H9 (cell line): Measurements from ENCODE around the gene IRF1. TPM values are rescaled to one million over a fixed set of nuclear protein-coding genes. Genes with fewer than 3 reads are reported as not detected.

Experiments
- DNase-seq: peaks from one replicate; pipeline ENCODE4 v3.0.0-alpha.2; 2017
- H2AFZ ChIP-seq: one replicate; pipeline ENCODE4 v1.6.1; 2013; ENCODE audit warnings: mild to moderate bottlenecking, low read length, control low read depth, moderate library complexity
- H2AK5ac ChIP-seq: 2 replicates; pipeline ENCODE4 v1.6.1; 2013; ENCODE audit warnings: low read length, control low read depth, mixed read lengths; ENCODE audit not compliant: insufficient read length
- H2BK120ac ChIP-seq: one replicate; pipeline ENCODE4 v1.6.1; 2013; ENCODE audit warnings: low read depth, mild to moderate bottlenecking, low read length, control low read depth, inconsistent platforms; ENCODE audit not compliant: poor library complexity, severe bottlenecking
- H2BK12ac ChIP-seq: 2 replicates; pipeline ENCODE4 v1.6.1; 2013; ENCODE audit warnings: low read length, control low read depth, mixed read lengths, low read depth; ENCODE audit not compliant: insufficient read length
- H2BK15ac ChIP-seq: 2 replicates; pipeline ENCODE4 v1.6.1; 2013; ENCODE audit warnings: low read depth, low read length, control low read depth
- H2BK20ac ChIP-seq: one replicate; pipeline ENCODE4 v1.6.1; 2013; ENCODE audit warnings: low read depth, mild to moderate bottlenecking, low read length, control low read depth, inconsistent platforms; ENCODE audit not compliant: poor library complexity, severe bottlenecking
- H2BK5ac ChIP-seq: 2 replicates; pipeline ENCODE4 v1.6.1; 2013; ENCODE audit warnings: low read length, control low read depth, mixed read lengths; ENCODE audit not compliant: insufficient read length
- H3K14ac ChIP-seq: 2 replicates; pipeline ENCODE4 v1.6.1; 2013; ENCODE audit warnings: low read length, control low read depth; ENCODE audit not compliant: insufficient read depth
- H3K18ac ChIP-seq: 2 replicates; pipeline ENCODE4 v1.6.1; 2013; ENCODE audit warnings: low read depth, mild to moderate bottlenecking, mixed read lengths, low read length, control low read depth; ENCODE audit not compliant: insufficient read length
- H3K23ac ChIP-seq: 2 replicates; pipeline ENCODE4 v1.6.1; 2013; ENCODE audit warnings: low read length, control low read depth, mixed read lengths, low read depth; ENCODE audit not compliant: insufficient read length
- H3K23me2 ChIP-seq: 2 replicates; pipeline ENCODE4 v1.6.1; 2013; ENCODE audit warnings: low read depth, mild to moderate bottlenecking, mixed read lengths, low read length, control low read depth; ENCODE audit not compliant: insufficient read length, poor library complexity, severe bottlenecking
- H3K27ac ChIP-seq: 2 replicates; pipeline ENCODE4 v1.5.1; 2013; ENCODE audit warnings: low read length, control low read depth, mixed read lengths, low read depth; ENCODE audit not compliant: insufficient read length
- H3K27me3 ChIP-seq: 2 replicates; pipeline ENCODE4 v1.6.1; 2013; ENCODE audit warnings: low read length, control low read depth, inconsistent platforms; ENCODE audit not compliant: insufficient read depth
- H3K4ac ChIP-seq: 2 replicates; pipeline ENCODE4 v1.6.1; 2013; ENCODE audit warnings: low read depth, mild to moderate bottlenecking, control low read depth, inconsistent platforms, low read length, moderate library complexity
- H3K4me1 ChIP-seq: 2 replicates; pipeline ENCODE4 v1.6.1; 2013; ENCODE audit warnings: low read length, control low read depth, inconsistent platforms; ENCODE audit not compliant: insufficient read depth
- H3K4me2 ChIP-seq: 2 replicates; pipeline ENCODE4 v1.6.1; 2013; ENCODE audit warnings: low read length, control low read depth, mixed read lengths; ENCODE audit not compliant: insufficient read length, insufficient read depth
- H3K56ac ChIP-seq: 2 replicates; pipeline ENCODE4 v1.6.1; 2013; ENCODE audit warnings: low read depth, mild to moderate bottlenecking, mixed read lengths, low read length, control low read depth; ENCODE audit not compliant: insufficient read length
- H3K79me1 ChIP-seq: 2 replicates; pipeline ENCODE4 v1.6.1; 2013; ENCODE audit warnings: low read depth, mild to moderate bottlenecking, moderate library complexity, low read length, control low read depth, inconsistent platforms; ENCODE audit not compliant: insufficient read depth, poor library complexity, severe bottlenecking
- H3K79me2 ChIP-seq: 2 replicates; pipeline ENCODE4 v1.6.1; 2013; ENCODE audit warnings: low read length, control low read depth, inconsistent platforms; ENCODE audit not compliant: insufficient read depth
- H3K9ac ChIP-seq: 2 replicates; pipeline ENCODE4 v1.6.1; 2013; ENCODE audit warnings: low read length, control low read depth, mixed read lengths; ENCODE audit not compliant: insufficient read length; ENCODE audit errors: extremely low read depth
- H3K9me3 ChIP-seq: one replicate; pipeline ENCODE4 v1.6.1; 2013; ENCODE audit warnings: low read depth, low read length, inconsistent platforms; ENCODE audit not compliant: control insufficient read depth
- H3T11ph ChIP-seq: one replicate; pipeline ENCODE4 v1.6.1; 2013; ENCODE audit warnings: mild to moderate bottlenecking, low read length, control low read depth, inconsistent platforms
- H4K20me1 ChIP-seq: one replicate; pipeline ENCODE4 v1.6.1; 2013; ENCODE audit not compliant: control insufficient read depth, insufficient read length, insufficient read depth
- H4K5ac ChIP-seq: 2 replicates; pipeline ENCODE4 v1.6.1; 2013; ENCODE audit warnings: low read depth, mild to moderate bottlenecking, mixed read lengths, low read length, control low read depth; ENCODE audit not compliant: insufficient read length
- H4K8ac ChIP-seq: replicated peaks from 2 replicates; pipeline ENCODE4 v1.6.1; 2013; ENCODE audit warnings: low read length, control low read depth, mixed read lengths, low read depth; ENCODE audit not compliant: insufficient read length
- H4K91ac ChIP-seq: 2 replicates; pipeline ENCODE4 v1.6.1; 2013; ENCODE audit warnings: low read depth, mild to moderate bottlenecking, moderate library complexity, mixed read lengths, low read length, control low read depth; ENCODE audit not compliant: insufficient read length
- H3K27ac Mint-ChIP-seq, 3 experiments: 2 replicates in 2 of 3; 3 replicates in 1 of 3; pipeline ENCODE4 v1.8.0; 2020 to 2021; ENCODE audit warnings: mixed read lengths in 3 of 3, mild to moderate bottlenecking in 1 of 3, moderate library complexity in 1 of 3
- H3K27me3 Mint-ChIP-seq: 2 replicates; pipeline ENCODE4 v1.8.0; 2021; ENCODE audit warnings: low read depth, mild to moderate bottlenecking, moderate library complexity, mixed read lengths
- H3K36me3 Mint-ChIP-seq, 3 experiments: 2 replicates in 2 of 3; 3 replicates in 1 of 3; pipeline ENCODE4 v1.8.0; 2020 to 2021; ENCODE audit warnings: low read depth in 3 of 3, mixed read lengths in 3 of 3; ENCODE audit not compliant: insufficient read depth in 1 of 3
- H3K4me1 Mint-ChIP-seq, 2 experiments: 2 replicates each; pipeline ENCODE4 v1.8.0; 2020; ENCODE audit warnings: mixed read lengths in 2 of 2
- H3K4me3 Mint-ChIP-seq, 2 experiments: 2 replicates in 1 of 2; 3 replicates in 1 of 2; pipeline ENCODE4 v1.8.0; 2020 to 2021; ENCODE audit warnings: mild to moderate bottlenecking in 2 of 2, mixed read lengths in 2 of 2, moderate library complexity in 1 of 2
- H3K9me3 Mint-ChIP-seq, 2 experiments: 2 replicates in 1 of 2; 3 replicates in 1 of 2; pipeline ENCODE4 v1.8.0; 2020; ENCODE audit warnings: mild to moderate bottlenecking in 2 of 2, mixed read lengths in 2 of 2, moderate library complexity in 1 of 2
- CTCF ChIP-seq: fragments of 200-600 bp; sonication (generic); conservative IDR thresholded peaks from 3 replicates; pipeline ENCODE4 v1.8.0; 2021; ENCODE audit warnings: antibody characterized with exemption, mild to moderate bottlenecking
- WGBS: extraction: QIAGEN DNeasy Blood & Tissue Kit; methylation state at CpG from one replicate; pipeline ENCODE4 v1.1.7; 2013; ENCODE audit warnings: missing lambda C conversion rate, low lambda C conversion rate, mixed read lengths; ENCODE audit not compliant: insufficient read length; ENCODE audit errors: extremely low coverage; 5-methylcytosine and 5-hydroxymethylcytosine counted together
- total RNA-seq: library from RNA; stranded (reverse); gene quantifications from 2 replicates; pipeline ENCODE4 v1.2.1, GENCODE V29; 2021

IRF1 gene
- total RNA-seq, 1 experiment from 2014 or later, result 8.7 TPM

- Histone ChIP-seq H3T11ph (no peak overlapping the region), H3K14ac (no peak overlapping the region), H3K4me1 (no peaks in the 10 kb centered on the region; the same call in 1 of the 2 replicates), H3K4ac (no peak overlapping the region), H2BK15ac (no peak overlapping the region), H3K23me2 (no peaks in the 10 kb centered on the region), H3K79me2 (no peaks in the 10 kb centered on the region), H3K27me3 (no peaks in the 10 kb centered on the region), H3K23ac (no peak overlapping the region), H2BK12ac (no peak overlapping the region), H2AFZ (no peak overlapping the region), H3K9ac (no peak overlapping the region), H2BK20ac (no peak overlapping the region), H4K20me1 (no peaks in the 10 kb centered on the region), H3K18ac (no peak overlapping the region), H3K79me1 (no peaks in the 10 kb centered on the region), H4K8ac (no peak overlapping the region), H2BK5ac (no peak overlapping the region), H2BK120ac (no peak overlapping the region), H3K56ac (no peak overlapping the region), H4K5ac (no peak overlapping the region), H3K9me3 (no peaks in the 10 kb centered on the region), H3K27ac (no peak overlapping the region), H3K4me2 (no peak overlapping the region), H2AK5ac (no peak overlapping the region), H4K91ac (no peak overlapping the region)
- Mint-ChIP-seq H3K4me3 (no peak overlapping the region), H3K9me3 (peaks cover 0 to 3% of the 10 kb centered on the region in 2 experiments; a peak in 2 of 5 replicates), H3K27ac (no peak overlapping the region), H3K4me1 (peaks cover 18 to 24% of the 10 kb centered on the region in 2 experiments), H3K36me3 (peaks cover 0 to 3% (median 0%) of the 10 kb centered on the region in 3 experiments; a peak in 3 of 7 replicates), H3K27me3 (no peaks in the 10 kb centered on the region)
- no CpG with 5 or more reads among the region's 7 CpGs for WGBS
- no peak for TF ChIP-seq CTCF
- DNase-seq, result no peak
Measured at GRCh38 chr5:132439521-132440089, 51.0 kb downstream of the IRF1 start.
